ENCODE data around the gene UBQLNL.
A peak's percentile ranks its signal among the peaks of the same experiment; 100 is the strongest.

UBQLNL gene

DNA sequence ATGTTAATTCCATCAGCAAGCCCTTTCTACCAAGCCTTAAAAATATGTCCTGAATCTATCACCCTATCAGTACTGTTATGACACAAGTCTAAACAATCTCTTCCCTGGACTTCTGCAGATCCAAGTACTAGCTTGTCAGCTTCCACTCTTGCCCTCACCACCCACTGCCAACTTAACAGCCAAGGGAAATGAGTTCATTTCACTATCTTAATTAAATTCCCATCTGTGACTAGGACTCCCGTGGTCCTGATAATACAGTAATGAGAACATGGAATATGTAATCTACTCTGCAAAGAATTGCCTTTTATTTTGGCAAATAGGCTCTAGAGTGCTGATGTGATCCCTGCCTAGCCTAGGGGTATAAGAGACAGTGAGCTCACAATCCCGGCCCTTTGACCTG, 16.8 kb downstream of the UBQLNL start:
- TF ChIP-seq, protein P1, sequence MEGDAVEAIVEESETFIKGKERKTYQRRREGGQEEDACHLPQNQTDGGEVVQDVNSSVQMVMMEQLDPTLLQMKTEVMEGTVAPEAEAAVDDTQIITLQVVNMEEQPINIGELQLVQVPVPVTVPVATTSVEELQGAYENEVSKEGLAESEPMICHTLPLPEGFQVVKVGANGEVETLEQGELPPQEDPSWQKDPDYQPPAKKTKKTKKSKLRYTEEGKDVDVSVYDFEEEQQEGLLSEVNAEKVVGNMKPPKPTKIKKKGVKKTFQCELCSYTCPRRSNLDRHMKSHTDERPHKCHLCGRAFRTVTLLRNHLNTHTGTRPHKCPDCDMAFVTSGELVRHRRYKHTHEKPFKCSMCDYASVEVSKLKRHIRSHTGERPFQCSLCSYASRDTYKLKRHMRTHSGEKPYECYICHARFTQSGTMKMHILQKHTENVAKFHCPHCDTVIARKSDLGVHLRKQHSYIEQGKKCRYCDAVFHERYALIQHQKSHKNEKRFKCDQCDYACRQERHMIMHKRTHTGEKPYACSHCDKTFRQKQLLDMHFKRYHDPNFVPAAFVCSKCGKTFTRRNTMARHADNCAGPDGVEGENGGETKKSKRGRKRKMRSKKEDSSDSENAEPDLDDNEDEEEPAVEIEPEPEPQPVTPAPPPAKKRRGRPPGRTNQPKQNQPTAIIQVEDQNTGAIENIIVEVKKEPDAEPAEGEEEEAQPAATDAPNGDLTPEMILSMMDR (IDR thresholded peaks at IDR 0.05; ENCODE audit: insufficient read depth, low read depth, low read length, missing control alignments), result no peak
- H3K4me3 ChIP-seq (ENCODE audit: low read length), result no peak overlapping the region
- no peak for DNase-seq (ENCODE audit: low read depth)

GRCh38 chr11:5489576-5490357, 26.7 kb downstream of the UBQLNL start:
- H3K4me3 ChIP-seq (ENCODE audit: low read length), result no peak overlapping the region
- TF ChIP-seq, protein P1 (IDR thresholded peaks at IDR 0.05; ENCODE audit: insufficient read depth, low read depth, low read length, missing control alignments), result no peak
- DNase-seq (ENCODE audit: low read depth), result peak; percentile 20

- TF ChIP-seq, protein P1 (IDR thresholded peaks at IDR 0.05; ENCODE audit: insufficient read depth, low read depth, low read length, missing control alignments), result no peak
- DNase-seq (ENCODE audit: low read depth), result no peak
- H3K4me3 ChIP-seq (ENCODE audit: low read length), result no peak overlapping the region
Measured at GRCh38 chr11:5488798-5489399, 27.6 kb downstream of the UBQLNL start.

DNA sequence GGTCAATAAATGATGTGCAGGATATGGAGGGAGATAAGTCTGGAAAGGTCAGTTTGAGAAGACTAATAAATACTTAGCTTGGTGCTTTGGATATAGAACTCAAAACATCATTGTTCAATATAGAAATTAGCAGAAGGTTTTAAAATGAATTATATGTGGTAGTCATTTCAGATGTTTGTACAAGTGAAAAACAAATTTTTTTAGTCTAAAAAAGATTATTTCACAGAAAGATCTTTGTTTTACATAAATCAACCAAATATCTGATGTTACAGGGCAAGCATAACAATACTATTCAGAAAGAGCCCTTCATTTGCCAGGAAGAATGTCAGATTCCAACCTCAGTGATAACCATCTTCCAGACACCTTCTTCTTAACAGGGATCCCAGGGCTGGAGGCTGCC, 28.1 kb downstream of the UBQLNL start, which contains the start of gene OR52D1:
Gene OR52D1, plus strand, starts transcription at position 301 of the 400 bp plus-strand sequence. Its CDS starts 22 bp downstream, at position 323.
- no peak within 1 kb of the TSS for H3K4me3 ChIP-seq (ENCODE audit: low read length)
- TF ChIP-seq, protein P1 (IDR thresholded peaks at IDR 0.05; ENCODE audit: insufficient read depth, low read depth, low read length, missing control alignments), result no peak
- DNase-seq (ENCODE audit: low read depth), result no peak

DNA sequence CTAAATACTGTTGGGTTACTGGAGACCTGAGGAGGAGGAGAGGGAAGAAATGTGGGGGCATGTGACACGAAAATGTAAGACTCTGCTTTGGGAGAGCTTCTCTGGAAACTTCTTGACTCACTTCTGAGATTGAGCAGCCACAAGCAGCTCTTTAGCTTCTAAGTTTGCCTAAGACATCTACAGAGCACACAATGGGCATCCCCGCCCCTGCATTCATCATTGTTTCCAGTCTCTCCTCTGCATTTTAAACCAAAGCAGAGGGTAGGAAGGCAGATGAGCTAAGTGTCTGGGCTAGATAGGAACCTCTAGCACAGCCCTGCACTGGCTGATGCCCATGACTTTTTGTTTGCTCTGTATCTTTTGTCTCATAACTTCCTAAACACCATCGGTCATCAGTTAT, 30.1 kb downstream of the UBQLNL start:
- TF ChIP-seq, protein P1 (IDR thresholded peaks at IDR 0.05; ENCODE audit: insufficient read depth, low read depth, low read length, missing control alignments), result no peak
- no peak overlapping the region for H3K4me3 ChIP-seq (ENCODE audit: low read length)
- no peak for DNase-seq (ENCODE audit: low read depth)

DNA sequence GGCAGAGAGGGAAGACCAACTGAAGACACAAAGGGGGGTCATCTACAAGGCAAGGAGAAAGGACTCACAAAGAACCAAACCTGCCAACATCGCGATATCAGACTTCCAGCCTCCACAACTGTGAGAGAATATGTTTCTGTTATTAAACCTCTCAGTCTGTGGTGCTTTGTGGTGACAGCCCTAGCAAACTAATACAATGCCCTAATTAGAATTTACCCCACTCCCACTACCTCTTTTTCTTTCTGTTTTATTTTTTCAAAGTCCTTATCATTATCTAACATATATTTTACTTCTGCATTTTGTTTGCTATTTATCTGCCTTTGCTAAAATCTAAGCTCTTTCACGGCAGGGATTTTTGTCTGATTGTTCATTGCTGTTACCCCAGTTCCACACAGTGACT, 30.5 kb downstream of the UBQLNL start:
- TF ChIP-seq, protein P1 (IDR thresholded peaks at IDR 0.05; ENCODE audit: insufficient read depth, low read depth, low read length, missing control alignments), result no peak
- no peak overlapping the region for H3K4me3 ChIP-seq (ENCODE audit: low read length)
- no peak for DNase-seq (ENCODE audit: low read depth)

All from epithelial cell of esophagus (primary cell).